Activated CD4-positive, alpha-beta T cell treated with anti-CD3 and anti-CD28 coated beads, Interleukin-2, amount 50 U/mL, for 4 hours (primary cell): ENCODE results near the gene PEMT.
A peak's percentile ranks its signal among the peaks of the same experiment; 100 is the strongest.

Experiments used
- DNase-seq, 2 experiments: peaks; one replicate each; pipeline ENCODE4 v3.0.0-alpha.2; 2020

Gene PEMT

GRCh38 chr17:17570140-17570797 lies 21.2 kb downstream of the PEMT start:
- DNase-seq, result no peak

GRCh38 chr17:17569691-17570090 lies 21.8 kb downstream of the PEMT start:
- DNase-seq, result no peak

GRCh38 chr17:17568772-17569195 lies 22.7 kb downstream of the PEMT start:
- DNase-seq, result peak; percentile 30 to 46

- no peak for DNase-seq
Measured at GRCh38 chr17:17567631-17568030, 23.9 kb downstream of the PEMT start.

GRCh38 chr17:17566896-17567513 lies 24.5 kb downstream of the PEMT start:
- no peak for DNase-seq

- DNase-seq, result no peak
Measured at GRCh38 chr17:17565471-17566339, 25.8 kb downstream of the PEMT start.

- DNase-seq, result no peak
Measured at GRCh38 chr17:17564896-17565295, 26.6 kb downstream of the PEMT start.

- DNase-seq, result no peak
Measured at GRCh38 chr17:17564323-17564722, 27.2 kb downstream of the PEMT start.

- DNase-seq, result no peak
Measured at GRCh38 chr17:17563530-17563929, 28.0 kb downstream of the PEMT start.

GRCh38 chr17:17562146-17562511 lies 29.4 kb downstream of the PEMT start:
- no peak for DNase-seq

GRCh38 chr17:17561408-17562145 lies 29.9 kb downstream of the PEMT start:
- no peak for DNase-seq

GRCh38 chr17:17560975-17561374 lies 30.5 kb downstream of the PEMT start:
- no peak for DNase-seq

- no peak for DNase-seq
Measured at GRCh38 chr17:17560167-17560566, 31.3 kb downstream of the PEMT start.

- DNase-seq, result no peak
Measured at GRCh38 chr17:17559164-17559563, 32.3 kb downstream of the PEMT start.

GRCh38 chr17:17558431-17558830 lies 33.1 kb downstream of the PEMT start:
- no peak for DNase-seq

GRCh38 chr17:17557796-17558195 lies 33.7 kb downstream of the PEMT start:
- DNase-seq, result no peak

- DNase-seq, result no peak
Measured at GRCh38 chr17:17556671-17557070, 34.8 kb downstream of the PEMT start.

GRCh38 chr17:17555906-17556305 lies 35.6 kb downstream of the PEMT start:
- no peak for DNase-seq

- DNase-seq, result no peak
Measured at GRCh38 chr17:17555151-17555550, 36.4 kb downstream of the PEMT start.

GRCh38 chr17:17554266-17554665 lies 37.2 kb downstream of the PEMT start:
- no peak for DNase-seq

- no peak for DNase-seq
Measured at GRCh38 chr17:17553217-17554195, 38.0 kb downstream of the PEMT start.
